ENCODE measurements around the gene NUP160.

The NUP160 gene

GRCh38 chr11:47864901-47865300 is 16.8 kb upstream of the NUP160 start:
- in situ Hi-C loops (cut with MboI; ENCODE audit: low sequenced_read_pairs), result loop anchor here (25.0 kb wide), 1 partner anchor 97 kb away; no protein-coding TSS in a partner anchor

GRCh38 chr11:47863898-47864430 is 15.8 kb upstream of the NUP160 start:
- in situ Hi-C loops (cut with MboI; ENCODE audit: low sequenced_read_pairs), result loop anchor here (25.0 kb wide), 1 partner anchor 98 kb away; no protein-coding TSS in a partner anchor

GRCh38 chr11:47863189-47863897 is 15.2 kb upstream of the NUP160 start:
- in situ Hi-C loops (cut with MboI; ENCODE audit: low sequenced_read_pairs), result loop anchor here (25.0 kb wide), 1 partner anchor 99 kb away; no protein-coding TSS in a partner anchor

DNA sequence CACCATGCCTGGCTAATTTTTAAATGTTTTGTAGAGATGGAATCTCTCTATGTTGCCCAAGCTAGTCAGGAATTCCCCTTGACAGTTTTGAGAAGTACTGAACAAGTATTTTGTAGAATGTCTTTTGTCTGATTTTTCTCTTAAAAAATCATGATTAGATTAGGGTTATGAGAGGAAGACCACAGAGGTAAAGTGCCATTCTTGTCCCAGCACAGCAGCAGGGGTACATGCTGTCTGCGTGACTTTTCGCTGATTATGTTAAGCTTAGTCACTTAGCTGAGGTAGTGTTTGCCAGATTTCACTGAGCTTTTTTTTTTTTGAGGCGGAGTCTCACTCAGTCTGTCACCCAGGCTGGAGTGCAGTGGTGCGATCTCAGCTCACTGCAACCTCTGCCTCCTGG is 13.6 kb upstream of the NUP160 start:
- in situ Hi-C loops (cut with MboI; ENCODE audit: low sequenced_read_pairs), result loop anchor here (25.0 kb wide), 1 partner anchor 101 kb away; no protein-coding TSS in a partner anchor

DNA sequence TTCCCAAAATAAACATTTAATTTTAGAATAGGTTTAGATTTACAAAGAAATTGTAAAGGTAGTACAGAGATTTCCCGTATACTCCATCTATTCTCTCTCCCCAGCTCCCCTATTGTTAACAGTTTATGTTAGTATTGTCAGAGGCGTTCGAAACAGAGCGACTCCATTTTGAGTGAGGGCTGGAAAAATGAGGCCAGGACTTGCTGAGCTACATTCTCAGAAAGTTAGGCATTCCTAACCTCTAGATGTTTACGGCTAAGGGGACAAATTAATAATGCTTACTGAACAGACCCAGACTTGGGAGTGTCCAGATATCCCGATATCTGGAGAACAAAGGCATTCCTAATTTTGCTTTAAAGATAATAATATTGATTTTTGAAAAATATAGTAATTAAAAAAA is 12.4 kb upstream of the NUP160 start:
- in situ Hi-C loops (cut with MboI; ENCODE audit: low sequenced_read_pairs), result loop anchor here (25.0 kb wide), 1 partner anchor 102 kb away; no protein-coding TSS in a partner anchor

DNA sequence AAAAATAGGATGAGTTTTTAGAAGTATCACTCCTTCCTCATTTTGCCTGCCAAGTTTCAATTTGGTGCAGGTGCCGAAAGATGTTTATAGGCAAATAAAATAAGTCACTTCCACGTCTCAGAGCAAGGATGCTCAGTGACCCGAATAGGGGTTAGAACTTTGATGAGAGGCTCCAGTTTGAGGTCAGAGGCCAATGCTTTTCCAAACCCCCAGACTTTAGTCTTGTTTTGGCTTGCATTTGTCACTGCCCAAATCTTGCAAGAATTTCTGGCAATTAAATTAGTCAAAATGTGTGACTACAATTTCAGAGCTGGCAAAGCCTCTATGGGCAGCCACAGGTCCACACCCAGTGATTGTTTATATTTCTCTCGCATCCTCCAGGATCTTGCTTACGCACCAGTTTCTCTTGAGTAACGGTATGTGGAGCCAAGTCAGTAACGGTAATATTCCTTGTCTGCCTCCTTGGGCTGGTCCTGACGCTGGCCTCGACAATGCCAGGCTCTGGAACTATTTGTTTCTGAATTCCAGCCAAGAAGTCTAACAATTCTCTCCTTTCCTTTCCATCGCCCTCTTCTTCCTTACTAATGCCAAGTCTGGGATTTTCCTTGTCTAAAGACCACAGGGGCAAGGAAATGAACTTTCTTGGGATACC is 9.9 kb upstream of the NUP160 start:
- in situ Hi-C loops (cut with MboI; ENCODE audit: low sequenced_read_pairs), result loop anchor here (10.0 to 25.0 kb wide), 2 partner anchors 63 to 104 kb away; no protein-coding TSS in a partner anchor

GRCh38 chr11:47857485-47857884 is 9.3 kb upstream of the NUP160 start:
- in situ Hi-C loops (cut with MboI; ENCODE audit: low sequenced_read_pairs), result loop anchor here (10.0 to 25.0 kb wide), 2 partner anchors 63 to 105 kb away; no protein-coding TSS in a partner anchor

DNA sequence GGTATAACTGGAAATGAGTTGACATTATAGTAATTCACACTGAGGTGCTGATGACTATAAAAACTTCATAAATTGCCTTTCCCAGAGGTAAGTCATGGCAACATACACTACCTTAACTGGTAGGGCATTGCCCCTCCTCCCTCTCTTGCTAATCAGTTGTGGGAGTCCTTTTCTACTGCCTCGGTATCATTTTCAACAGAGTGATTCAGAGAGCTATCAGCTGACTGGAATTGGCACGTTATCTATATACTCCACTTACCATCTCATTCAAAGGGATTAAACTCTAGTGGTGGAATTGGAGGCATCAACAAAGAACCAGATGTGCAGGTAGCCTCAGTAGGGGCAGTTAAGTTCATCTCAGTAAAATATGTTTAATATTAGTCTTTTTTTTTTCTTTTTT is 8.0 kb upstream of the NUP160 start:
- in situ Hi-C loops (cut with MboI; ENCODE audit: low sequenced_read_pairs), result loop anchor here (10.0 to 25.0 kb wide), 2 partner anchors 61 to 106 kb away; no protein-coding TSS in a partner anchor

DNA sequence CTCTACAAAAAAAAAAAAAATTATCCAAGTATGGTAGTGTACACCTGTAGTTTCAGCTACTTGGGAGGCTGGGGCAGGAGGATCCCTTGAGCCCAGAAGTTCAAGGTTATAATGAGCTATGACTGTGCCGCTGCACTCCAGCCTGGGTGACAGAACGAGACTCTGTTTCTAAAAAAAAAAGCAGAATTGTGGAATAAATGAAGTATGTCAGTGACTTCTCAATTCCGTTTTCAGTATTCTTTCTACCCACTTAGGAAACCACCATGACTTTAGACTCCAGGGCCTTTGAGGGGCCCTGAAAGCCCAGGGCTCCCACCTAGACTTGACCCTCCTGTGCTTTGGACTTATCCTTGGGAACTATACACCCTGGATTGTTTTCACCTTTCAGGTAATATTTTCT is 6.5 kb upstream of the NUP160 start:
- in situ Hi-C loops (cut with MboI; ENCODE audit: low sequenced_read_pairs), result loop anchor here (10.0 to 25.0 kb wide), 2 partner anchors 60 to 108 kb away; no protein-coding TSS in a partner anchor

GRCh38 chr11:47852053-47852452 is 3.9 kb upstream of the NUP160 start:
- in situ Hi-C loops (cut with MboI; ENCODE audit: low sequenced_read_pairs), result loop anchor here (10.0 to 25.0 kb wide), 2 partner anchors 57 to 110 kb away; no protein-coding TSS in a partner anchor

GRCh38 chr11:47850337-47850736 is 2.2 kb upstream of the NUP160 start:
- in situ Hi-C loops (cut with MboI; ENCODE audit: low sequenced_read_pairs), result loop anchor here (10.0 to 25.0 kb wide), 2 partner anchors 56 to 112 kb away; no protein-coding TSS in a partner anchor

GRCh38 chr11:47848700-47849155 is 578 bp upstream of the NUP160 start:
- in situ Hi-C loops (cut with MboI; ENCODE audit: low sequenced_read_pairs), result loop anchor here (25.0 kb wide), 3 partner anchors 111 to 436 kb away; partner anchors contain the start of gene SLC39A13

DNA sequence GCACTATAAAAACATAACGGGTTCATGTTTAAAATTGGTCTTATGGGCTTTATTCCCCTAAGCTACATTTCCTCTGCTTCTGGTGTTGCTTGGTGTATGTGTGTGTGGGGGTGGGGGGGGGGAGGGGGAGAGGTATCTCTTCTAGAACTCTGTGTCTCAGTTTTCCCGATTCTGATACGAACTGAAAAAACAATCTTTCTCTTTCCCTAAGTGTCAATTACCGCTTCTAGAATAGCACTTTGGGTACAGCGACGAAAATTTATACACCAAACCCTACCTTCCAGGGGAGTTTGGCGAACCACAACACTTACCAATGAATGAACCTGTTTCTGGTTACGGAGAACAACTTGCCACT is 636 bp downstream of the NUP160 start:
- in situ Hi-C loops (cut with MboI; ENCODE audit: low sequenced_read_pairs), result loop anchor here (25.0 kb wide), 3 partner anchors 110 to 435 kb away; partner anchors contain the start of gene SLC39A13

- in situ Hi-C loops (cut with MboI; ENCODE audit: low sequenced_read_pairs), result loop anchor here (25.0 kb wide), 3 partner anchors 110 to 435 kb away; partner anchors contain the start of gene SLC39A13
Measured at GRCh38 chr11:47846998-47847397, 1.2 kb downstream of the NUP160 start.

DNA sequence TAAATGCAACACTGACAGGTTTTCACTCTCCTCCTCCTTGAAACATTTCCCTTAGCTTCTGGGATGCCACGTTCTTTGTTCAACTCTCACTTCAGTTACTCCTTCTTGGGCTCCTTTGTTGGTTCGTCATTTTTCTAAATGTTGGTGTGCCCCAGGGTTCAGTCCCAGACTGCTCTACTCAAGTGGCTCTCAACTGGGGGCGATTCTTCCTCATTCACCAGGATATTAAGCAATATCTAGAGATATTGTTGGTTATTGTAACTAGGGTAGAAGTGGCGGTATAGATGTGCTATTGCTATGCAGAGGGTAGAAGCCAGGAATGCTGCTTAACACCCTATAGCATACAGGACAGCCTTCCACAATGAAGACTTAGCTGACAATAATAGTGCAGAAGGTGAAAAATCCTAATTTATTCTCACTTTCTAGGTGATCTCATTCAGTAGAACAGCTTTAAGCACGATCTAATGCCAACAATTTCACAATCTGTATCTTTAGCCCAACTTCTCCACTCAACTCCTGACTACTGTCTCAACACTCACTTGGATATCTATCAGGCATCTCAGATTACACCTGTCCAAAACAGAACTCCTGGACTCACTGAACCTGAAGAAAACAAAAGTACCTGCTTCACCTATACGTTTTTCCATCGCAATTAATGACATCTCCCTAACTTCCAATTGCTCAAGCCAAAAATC is 4.6 kb downstream of the NUP160 start:
- in situ Hi-C loops (cut with MboI; ENCODE audit: low sequenced_read_pairs), result loop anchor here (25.0 kb wide), 3 partner anchors 106 to 431 kb away; partner anchors contain the start of gene SLC39A13

DNA sequence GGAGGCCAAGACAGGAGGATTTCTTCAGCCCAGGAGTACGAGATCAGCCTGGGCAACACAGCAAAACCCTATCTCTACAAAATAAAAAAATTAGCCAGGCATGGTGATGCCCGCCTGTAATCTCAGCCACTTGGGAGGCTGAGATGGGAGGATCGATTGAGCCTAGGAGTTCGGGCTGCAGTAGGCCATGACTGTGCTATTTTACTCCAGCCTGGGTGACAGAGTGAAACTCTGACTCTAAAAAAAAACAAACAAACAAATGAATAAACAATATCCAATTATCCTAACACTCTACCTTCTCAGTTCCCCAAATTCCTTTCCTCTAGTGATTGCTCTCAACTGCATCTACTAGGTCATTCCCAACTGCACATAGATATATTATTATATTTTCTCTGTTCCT is 5.4 kb downstream of the NUP160 start:
- in situ Hi-C loops (cut with MboI; ENCODE audit: low sequenced_read_pairs), result loop anchor here (25.0 kb wide), 3 partner anchors 105 to 430 kb away; partner anchors contain the start of gene SLC39A13

DNA sequence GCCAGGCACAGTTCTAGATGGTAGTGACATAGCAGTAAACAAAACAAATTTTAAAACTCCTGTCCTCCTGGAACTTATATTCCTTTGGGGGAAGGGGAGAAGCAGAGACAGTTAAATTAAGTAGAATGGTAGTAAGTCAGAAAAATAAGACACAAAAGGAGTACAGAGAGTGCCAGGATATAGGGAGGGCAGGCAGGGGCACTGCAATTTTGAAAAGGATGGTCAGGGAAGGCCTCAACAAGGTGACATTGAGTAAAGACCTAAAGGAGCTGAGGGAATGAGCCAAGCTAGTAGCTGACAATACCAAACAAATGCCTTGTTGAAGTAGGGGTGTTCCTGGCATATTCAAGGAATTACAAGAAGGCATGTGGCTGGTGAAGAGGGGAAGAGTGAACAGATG is 10.2 kb downstream of the NUP160 start:
- in situ Hi-C loops (cut with MboI; ENCODE audit: low sequenced_read_pairs), result loop anchor here (25.0 kb wide), 3 partner anchors 101 to 426 kb away; partner anchors contain the start of gene SLC39A13

DNA sequence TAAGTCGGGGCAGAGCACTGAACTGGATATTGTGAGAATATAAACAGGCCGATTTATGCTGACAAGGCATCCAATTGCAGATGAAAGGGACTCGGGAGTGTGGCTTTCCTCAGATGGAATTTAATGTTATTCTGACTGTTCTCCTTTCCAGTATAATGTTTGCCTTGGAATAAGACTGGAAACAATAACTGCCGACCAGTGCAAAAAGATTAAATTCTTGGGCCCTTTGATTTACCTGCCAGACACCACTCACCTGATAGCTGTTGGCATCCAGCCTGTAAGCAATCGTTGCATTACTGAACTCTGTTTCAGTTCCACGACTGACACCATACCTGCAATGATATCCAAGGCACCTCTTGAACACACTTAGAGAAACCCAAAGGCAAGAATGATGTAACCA is 10.9 kb downstream of the NUP160 start:
- in situ Hi-C loops (cut with MboI; ENCODE audit: low sequenced_read_pairs), result loop anchor here (25.0 kb wide), 3 partner anchors 100 to 425 kb away; partner anchors contain the start of gene SLC39A13

GRCh38 chr11:47830013-47830412 is 18.1 kb downstream of the NUP160 start:
- in situ Hi-C loops (cut with MboI; ENCODE audit: low sequenced_read_pairs), result loop anchor here (25.0 kb wide), 3 partner anchors 93 to 418 kb away; partner anchors contain the start of gene SLC39A13

GRCh38 chr11:47828284-47828683 is 19.9 kb downstream of the NUP160 start:
- in situ Hi-C loops (cut with MboI; ENCODE audit: low sequenced_read_pairs), result loop anchor here (25.0 kb wide), 3 partner anchors 91 to 416 kb away; partner anchors contain the start of gene SLC39A13
